HEK293T (cell line): ENCODE data around the gene MLLT3.

ENCODE experiments used
- FOXA1 ChIP-seq: fragments of 450-650 bp; IDR thresholded peaks from 2 replicates; pipeline ENCODE4 v1.6.1; 2016; ENCODE audit warnings: mild to moderate bottlenecking
- FOXK2 ChIP-seq: fragments of 450-650 bp; IDR thresholded peaks from 2 replicates; pipeline ENCODE4 v1.6.1; 2016; ENCODE audit warnings: mild to moderate bottlenecking
- HDGF ChIP-seq: fragments of 450-650 bp; IDR thresholded peaks from 2 replicates; pipeline ENCODE4 v1.6.1; 2017; ENCODE audit warnings: antibody characterized with exemption, borderline replicate concordance
- NFRKB ChIP-seq: fragments of 450-650 bp; IDR thresholded peaks from 2 replicates; pipeline ENCODE4 v1.6.1; 2016; ENCODE audit warnings: mild to moderate bottlenecking, moderate library complexity
- PKNOX1 ChIP-seq: fragments of 450-650 bp; IDR thresholded peaks from 2 replicates; pipeline ENCODE4 v1.6.1; 2016
- TARDBP ChIP-seq: fragments of 450-650 bp; IDR thresholded peaks from 2 replicates; pipeline ENCODE4 v1.6.1; 2016

GRCh38 chr9:20319641-20320337 lies 302.5 kb downstream of the MLLT3 start:
- TF ChIP-seq TARDBP (no peak), HDGF (no peak), NFRKB (no peak), FOXA1 (no peak), PKNOX1 (no peak), FOXK2 (no peak)
